ENCODE data around the gene SRPK2. TPM values are rescaled to one million over a fixed set of nuclear protein-coding genes. Genes with fewer than 3 reads are reported as not detected.

Gene SRPK2
- total RNA-seq, 2 donors from 2014 or later, result 60.3 to 76.2 TPM

DNA sequence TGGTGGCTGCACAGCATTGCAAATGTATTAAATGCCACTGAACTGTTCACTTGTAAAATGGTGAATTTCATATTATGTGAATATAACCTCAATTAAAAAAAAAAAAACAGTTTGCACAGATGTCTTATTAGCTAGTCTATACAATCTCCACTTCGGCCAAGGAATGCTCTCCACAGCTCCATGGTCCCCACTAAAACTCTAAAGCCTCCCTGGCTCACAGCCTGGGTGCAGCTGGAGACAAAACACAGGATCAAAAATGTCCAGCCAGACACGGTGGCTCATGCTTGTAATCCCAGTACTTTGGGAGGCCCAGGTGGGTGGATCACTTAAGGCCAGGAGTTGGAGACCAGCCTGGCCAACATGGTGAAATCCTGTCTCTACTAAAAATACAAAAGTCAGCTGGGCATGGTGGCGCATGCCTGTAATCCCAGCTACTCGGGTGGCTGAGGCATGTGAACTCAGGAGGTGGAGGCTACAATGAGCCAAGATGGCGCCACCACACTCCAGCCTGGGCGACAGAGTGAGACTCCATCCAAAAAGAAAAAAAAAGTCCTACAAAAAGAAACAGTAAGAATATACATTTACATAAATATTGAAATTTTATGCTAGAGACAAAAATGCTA, 66.0 kb downstream of the SRPK2 start:
- no peak for DNase-seq
- Histone ChIP-seq H3K36me3 (ENCODE audit: control insufficient read depth, insufficient read depth, low read length) (no peaks in the 10 kb centered on the region), H3K4me1 (ENCODE audit: control insufficient read depth, insufficient read depth, low read length) (no peaks in the 10 kb centered on the region), H3K4me3 (ENCODE audit: low read length) (no peak overlapping the region), H3K27me3 (ENCODE audit: control insufficient read depth, insufficient read depth, low read length, poor library complexity, severe bottlenecking) (no peaks in the 10 kb centered on the region), H3K9me3 (ENCODE audit: control insufficient read depth, low read length) (peaks cover 7% of the 10 kb centered on the region), H3K27ac (ENCODE audit: low read depth, low read length) (no peak overlapping the region), H3K9ac (ENCODE audit: extremely low read depth, low read length, poor library complexity, severe bottlenecking) (no peak overlapping the region)
- Mint-ChIP-seq H3K36me3 (ENCODE audit: low read depth) (peaks cover 8% of the 10 kb centered on the region), H3K4me1 (peaks cover 8% of the 10 kb centered on the region), H3K27me3 (ENCODE audit: insufficient read depth) (no peaks in the 10 kb centered on the region), H3K27ac (no peak overlapping the region), H3K4me3 (no peak overlapping the region), H3K9me3 (peaks cover 9% of the 10 kb centered on the region)
- 91 to 96% methylated on average over 1 to 6 of the region's 6 CpGs for WGBS, 2 experiments (ENCODE audit: insufficient coverage in 1 of 2, insufficient read length in 1 of 2)
- TF ChIP-seq, protein P1, sequence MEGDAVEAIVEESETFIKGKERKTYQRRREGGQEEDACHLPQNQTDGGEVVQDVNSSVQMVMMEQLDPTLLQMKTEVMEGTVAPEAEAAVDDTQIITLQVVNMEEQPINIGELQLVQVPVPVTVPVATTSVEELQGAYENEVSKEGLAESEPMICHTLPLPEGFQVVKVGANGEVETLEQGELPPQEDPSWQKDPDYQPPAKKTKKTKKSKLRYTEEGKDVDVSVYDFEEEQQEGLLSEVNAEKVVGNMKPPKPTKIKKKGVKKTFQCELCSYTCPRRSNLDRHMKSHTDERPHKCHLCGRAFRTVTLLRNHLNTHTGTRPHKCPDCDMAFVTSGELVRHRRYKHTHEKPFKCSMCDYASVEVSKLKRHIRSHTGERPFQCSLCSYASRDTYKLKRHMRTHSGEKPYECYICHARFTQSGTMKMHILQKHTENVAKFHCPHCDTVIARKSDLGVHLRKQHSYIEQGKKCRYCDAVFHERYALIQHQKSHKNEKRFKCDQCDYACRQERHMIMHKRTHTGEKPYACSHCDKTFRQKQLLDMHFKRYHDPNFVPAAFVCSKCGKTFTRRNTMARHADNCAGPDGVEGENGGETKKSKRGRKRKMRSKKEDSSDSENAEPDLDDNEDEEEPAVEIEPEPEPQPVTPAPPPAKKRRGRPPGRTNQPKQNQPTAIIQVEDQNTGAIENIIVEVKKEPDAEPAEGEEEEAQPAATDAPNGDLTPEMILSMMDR (conservative IDR thresholded peaks at IDR 0.05), result no peak

DNA sequence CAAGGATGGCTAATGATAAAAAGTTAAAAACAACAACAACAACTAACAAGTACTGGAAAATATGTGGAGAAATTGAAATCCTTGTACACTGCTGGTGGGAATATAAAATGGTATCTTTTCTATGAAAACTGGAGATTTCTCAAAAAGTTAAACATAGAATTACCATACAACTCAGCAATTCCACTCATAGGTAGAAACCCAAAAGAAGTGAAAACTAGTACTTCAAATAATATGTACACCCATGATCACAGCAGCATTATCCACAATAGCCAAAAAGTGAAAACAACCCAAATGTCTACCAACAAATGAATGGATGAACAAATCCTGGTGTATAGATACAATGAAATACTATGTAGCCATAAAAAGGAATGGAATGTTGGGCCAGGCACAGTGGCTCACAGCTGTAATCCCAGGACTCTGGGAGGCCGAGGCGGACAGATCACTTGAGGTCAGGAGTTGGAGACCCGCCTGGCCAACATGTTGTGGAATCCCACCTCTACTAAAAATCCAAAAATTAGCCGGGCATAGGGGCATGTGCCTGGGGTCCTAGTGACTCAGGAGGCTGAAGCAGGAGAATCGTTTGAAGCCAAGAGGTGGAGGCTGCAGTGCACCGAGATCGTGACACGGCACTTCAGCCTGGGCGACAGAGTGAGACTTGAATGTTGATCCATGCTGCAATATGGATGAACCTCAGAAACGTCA, 66.8 kb downstream of the SRPK2 start:
- 95 to 97% methylated on average over 8 to 10 of the region's 10 CpGs for WGBS, 2 experiments (ENCODE audit: insufficient coverage in 1 of 2, insufficient read length in 1 of 2)
- Mint-ChIP-seq H3K9me3 (peaks cover 9% of the 10 kb centered on the region), H3K4me3 (no peak overlapping the region), H3K4me1 (peaks cover 9% of the 10 kb centered on the region), H3K36me3 (ENCODE audit: low read depth) (peaks cover 8% of the 10 kb centered on the region), H3K27me3 (ENCODE audit: insufficient read depth) (no peaks in the 10 kb centered on the region), H3K27ac (no peak overlapping the region)
- DNase-seq, result no peak
- H3K27me3 ChIP-seq (ENCODE audit: control insufficient read depth, insufficient read depth, low read length, poor library complexity, severe bottlenecking), result no peaks in the 10 kb centered on the region
- H3K9me3 ChIP-seq (ENCODE audit: control insufficient read depth, low read length), result peaks cover 7% of the 10 kb centered on the region
- H3K4me1 ChIP-seq (ENCODE audit: control insufficient read depth, insufficient read depth, low read length), result peaks cover 5% of the 10 kb centered on the region
- no peak overlapping the region for H3K9ac ChIP-seq (ENCODE audit: extremely low read depth, low read length, poor library complexity, severe bottlenecking)
- H3K36me3 ChIP-seq (ENCODE audit: control insufficient read depth, insufficient read depth, low read length), result no peaks in the 10 kb centered on the region
- TF ChIP-seq, protein P1 (conservative IDR thresholded peaks at IDR 0.05), result no peak
- H3K4me3 ChIP-seq (ENCODE audit: low read length), result no peak overlapping the region
- H3K27ac ChIP-seq (ENCODE audit: low read depth, low read length), result no peak overlapping the region

DNA sequence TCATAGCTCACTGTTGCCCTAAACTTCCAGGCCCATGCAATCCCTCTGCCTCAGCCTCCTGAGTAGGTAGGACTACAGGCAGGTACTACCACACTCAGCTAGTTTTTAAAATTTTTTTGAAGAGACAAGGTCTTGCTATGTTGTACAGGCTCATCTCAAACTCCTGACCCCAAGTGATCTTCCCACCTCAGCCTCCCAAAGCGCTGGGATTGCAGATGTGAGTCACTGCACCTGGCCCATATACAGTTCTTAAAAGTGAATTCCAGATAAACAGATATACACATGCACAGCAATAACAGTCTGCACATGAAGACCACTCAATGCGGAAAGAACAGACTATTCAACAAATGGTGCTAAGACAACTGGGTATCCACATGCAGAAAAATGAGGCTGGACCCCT, 67.8 kb downstream of the SRPK2 start:
- Mint-ChIP-seq H3K36me3 (ENCODE audit: low read depth) (peaks cover 8% of the 10 kb centered on the region), H3K4me3 (no peak overlapping the region), H3K9me3 (peaks cover 9% of the 10 kb centered on the region), H3K27me3 (ENCODE audit: insufficient read depth) (no peaks in the 10 kb centered on the region), H3K4me1 (peaks cover 15% of the 10 kb centered on the region), H3K27ac (no peak overlapping the region)
- H3K36me3 ChIP-seq (ENCODE audit: control insufficient read depth, insufficient read depth, low read length), result no peaks in the 10 kb centered on the region
- H3K4me3 ChIP-seq (ENCODE audit: low read length), result no peak overlapping the region
- H3K9ac ChIP-seq (ENCODE audit: extremely low read depth, low read length, poor library complexity, severe bottlenecking), result no peak overlapping the region
- TF ChIP-seq, protein P1 (conservative IDR thresholded peaks at IDR 0.05), result no peak
- WGBS, 2 experiments (ENCODE audit: insufficient coverage in 1 of 2, insufficient read length in 1 of 2), result 86 to 96% methylated on average over 1 to 2 of the region's 2 CpGs
- peaks cover 7% of the 10 kb centered on the region for H3K9me3 ChIP-seq (ENCODE audit: control insufficient read depth, low read length)
- DNase-seq, result no peak
- no peak overlapping the region for H3K27ac ChIP-seq (ENCODE audit: low read depth, low read length)
- H3K27me3 ChIP-seq (ENCODE audit: control insufficient read depth, insufficient read depth, low read length, poor library complexity, severe bottlenecking), result no peaks in the 10 kb centered on the region
- H3K4me1 ChIP-seq (ENCODE audit: control insufficient read depth, insufficient read depth, low read length), result peaks cover 7% of the 10 kb centered on the region
